Activated T-cell treated with anti-CD3 and anti-CD28 coated beads, Interleukin-2, amount 50 U/mL, for 24 hours (primary cell): ENCODE data around the gene LARP1.
A peak's percentile ranks its signal among the peaks of the same experiment; 100 is the strongest.
"Not testable (repeated sequence)": the region's sequence is repeated elsewhere in the genome, so short reads cannot be mapped to it uniquely, and the experiment has no call there.

ENCODE experiments used
- DNase-seq: peaks from one replicate; pipeline ENCODE4 v3.0.0-alpha.2; 2020
- H3K27ac Mint-ChIP-seq: 2 replicates; pipeline ENCODE4 v1.8.0; 2020; ENCODE audit warnings: mild to moderate bottlenecking, mixed read lengths
- H3K27me3 Mint-ChIP-seq: 2 replicates; pipeline ENCODE4 v1.8.0; 2020; ENCODE audit warnings: mixed read lengths
- H3K36me3 Mint-ChIP-seq: 2 replicates; pipeline ENCODE4 v1.8.0; 2020; ENCODE audit warnings: low read depth, mixed read lengths
- H3K4me1 Mint-ChIP-seq: 2 replicates; pipeline ENCODE4 v1.8.0; 2020; ENCODE audit warnings: low read depth, mixed read lengths
- H3K4me3 Mint-ChIP-seq: 2 replicates; pipeline ENCODE4 v1.8.0; 2020; ENCODE audit warnings: mild to moderate bottlenecking, moderate library complexity, mixed read lengths
- H3K9me3 Mint-ChIP-seq: 2 replicates; pipeline ENCODE4 v1.8.0; 2020; ENCODE audit warnings: mixed read lengths

LARP1 gene

GRCh38 chr5:154811653-154812465 is 56.7 kb downstream of the LARP1 start:
- no peak overlapping the region for H3K4me3 Mint-ChIP-seq
- peaks cover 93% of the 10 kb centered on the region for H3K36me3 Mint-ChIP-seq
- peak overlapping the region; percentile 77 for H3K27ac Mint-ChIP-seq

GRCh38 chr5:154813158-154813557 is 58.0 kb downstream of the LARP1 start:
- no peak for DNase-seq
- H3K4me3 Mint-ChIP-seq, result no peak overlapping the region
- no peaks in the 10 kb centered on the region for H3K9me3 Mint-ChIP-seq
- H3K36me3 Mint-ChIP-seq, result peaks cover 96% of the 10 kb centered on the region
- no peaks in the 10 kb centered on the region for H3K27me3 Mint-ChIP-seq
- H3K4me1 Mint-ChIP-seq, result peaks cover 36% of the 10 kb centered on the region
- peak overlapping the region; percentile 73 for H3K27ac Mint-ChIP-seq

More at GRCh38 chr5:154811653-154812465, 56.7 kb downstream of the LARP1 start:
- Mint-ChIP-seq H3K4me1 (peaks cover 36% of the 10 kb centered on the region), H3K27me3 (no peaks in the 10 kb centered on the region), H3K9me3 (no peaks in the 10 kb centered on the region)
- DNase-seq, result peak; percentile 65

GRCh38 chr5:154813736-154814135 is 58.6 kb downstream of the LARP1 start:
- no peaks in the 10 kb centered on the region for H3K27me3 Mint-ChIP-seq
- no peaks in the 10 kb centered on the region for H3K9me3 Mint-ChIP-seq
- no peak for DNase-seq
- peak overlapping the region; percentile 73 for H3K27ac Mint-ChIP-seq
- peaks cover 36% of the 10 kb centered on the region for H3K4me1 Mint-ChIP-seq
- no peak overlapping the region for H3K4me3 Mint-ChIP-seq
- H3K36me3 Mint-ChIP-seq, result peaks cover 96% of the 10 kb centered on the region

- DNase-seq, result no peak
- H3K4me1 Mint-ChIP-seq, result peaks cover 36% of the 10 kb centered on the region
- H3K27me3 Mint-ChIP-seq, result no peaks in the 10 kb centered on the region
- no peak overlapping the region for H3K4me3 Mint-ChIP-seq
- no peaks in the 10 kb centered on the region for H3K9me3 Mint-ChIP-seq
- peaks cover 98% of the 10 kb centered on the region for H3K36me3 Mint-ChIP-seq
- H3K27ac Mint-ChIP-seq, result peak overlapping the region; percentile 65
Measured at GRCh38 chr5:154815025-154815424, 59.8 kb downstream of the LARP1 start.

GRCh38 chr5:154815684-154816247 is 60.6 kb downstream of the LARP1 start:
- no peaks in the 10 kb centered on the region for H3K27me3 Mint-ChIP-seq
- peak overlapping the region; percentile 65 for H3K27ac Mint-ChIP-seq
- peaks cover 98% of the 10 kb centered on the region for H3K36me3 Mint-ChIP-seq
- H3K9me3 Mint-ChIP-seq, result no peaks in the 10 kb centered on the region
- DNase-seq, result no peak
- H3K4me1 Mint-ChIP-seq, result peaks cover 33% of the 10 kb centered on the region
- no peak overlapping the region for H3K4me3 Mint-ChIP-seq

DNA sequence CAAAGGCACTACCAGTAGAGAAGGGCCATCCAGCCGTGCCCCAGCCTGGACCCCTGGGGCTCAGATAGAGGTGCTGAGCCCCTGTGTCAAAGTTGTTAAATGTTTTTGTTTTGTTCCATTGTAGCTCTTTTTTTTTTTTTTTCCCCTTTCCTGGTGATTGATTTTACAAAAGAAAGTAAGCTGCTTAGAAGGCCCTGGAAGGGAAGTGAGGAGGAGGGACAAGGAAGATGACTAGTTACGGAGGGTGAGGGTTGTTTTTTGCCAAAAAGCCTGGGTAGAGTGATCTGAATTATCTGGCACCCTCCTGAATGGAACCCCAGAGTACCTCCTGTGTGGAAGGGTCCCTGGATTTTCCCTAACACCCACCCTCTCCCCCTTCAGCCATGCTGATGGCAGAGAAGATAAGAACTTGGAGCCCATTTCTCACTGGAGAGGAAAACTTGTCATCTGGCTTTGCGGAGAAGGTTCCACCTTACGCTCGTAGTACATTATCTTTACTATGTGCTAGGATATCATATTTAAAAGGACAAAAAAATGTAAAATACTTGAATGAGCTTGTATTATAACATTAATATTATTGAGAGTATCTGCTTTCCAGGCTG is 61.8 kb downstream of the LARP1 start:
- DNase-seq, result no peak
- H3K36me3 Mint-ChIP-seq, result peaks cover 97% of the 10 kb centered on the region
- H3K9me3 Mint-ChIP-seq, result no peaks in the 10 kb centered on the region
- H3K4me1 Mint-ChIP-seq, result peaks cover 21% of the 10 kb centered on the region
- H3K27ac Mint-ChIP-seq, result peak overlapping the region; percentile 65
- H3K27me3 Mint-ChIP-seq, result no peaks in the 10 kb centered on the region
- H3K4me3 Mint-ChIP-seq, result no peak overlapping the region

DNA sequence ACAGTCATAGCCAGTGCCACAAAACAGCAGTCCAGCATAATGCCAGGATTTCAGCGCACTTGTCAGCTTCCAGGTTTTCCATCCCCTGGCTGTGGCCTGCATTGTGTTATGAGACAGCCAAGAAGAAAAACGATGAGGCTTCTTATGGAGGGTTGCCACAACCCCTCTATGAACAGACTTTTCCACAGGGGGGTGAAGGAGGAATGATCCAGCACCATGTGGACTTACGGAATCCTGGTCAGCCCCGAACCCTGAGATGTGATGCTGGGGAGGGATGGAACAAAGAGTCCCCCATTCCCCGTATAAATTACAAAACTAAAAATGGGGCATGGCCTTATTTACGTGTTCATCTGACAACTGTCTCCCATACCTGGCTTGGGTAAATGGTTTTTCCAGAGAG is 62.6 kb downstream of the LARP1 start:
- no peak for DNase-seq
- no peaks in the 10 kb centered on the region for H3K9me3 Mint-ChIP-seq
- H3K4me3 Mint-ChIP-seq, result no peak overlapping the region
- peak overlapping the region; percentile 20 for H3K27ac Mint-ChIP-seq
- H3K36me3 Mint-ChIP-seq, result peaks cover 97% of the 10 kb centered on the region
- H3K4me1 Mint-ChIP-seq, result peaks cover 14% of the 10 kb centered on the region
- H3K27me3 Mint-ChIP-seq, result no peaks in the 10 kb centered on the region

DNA sequence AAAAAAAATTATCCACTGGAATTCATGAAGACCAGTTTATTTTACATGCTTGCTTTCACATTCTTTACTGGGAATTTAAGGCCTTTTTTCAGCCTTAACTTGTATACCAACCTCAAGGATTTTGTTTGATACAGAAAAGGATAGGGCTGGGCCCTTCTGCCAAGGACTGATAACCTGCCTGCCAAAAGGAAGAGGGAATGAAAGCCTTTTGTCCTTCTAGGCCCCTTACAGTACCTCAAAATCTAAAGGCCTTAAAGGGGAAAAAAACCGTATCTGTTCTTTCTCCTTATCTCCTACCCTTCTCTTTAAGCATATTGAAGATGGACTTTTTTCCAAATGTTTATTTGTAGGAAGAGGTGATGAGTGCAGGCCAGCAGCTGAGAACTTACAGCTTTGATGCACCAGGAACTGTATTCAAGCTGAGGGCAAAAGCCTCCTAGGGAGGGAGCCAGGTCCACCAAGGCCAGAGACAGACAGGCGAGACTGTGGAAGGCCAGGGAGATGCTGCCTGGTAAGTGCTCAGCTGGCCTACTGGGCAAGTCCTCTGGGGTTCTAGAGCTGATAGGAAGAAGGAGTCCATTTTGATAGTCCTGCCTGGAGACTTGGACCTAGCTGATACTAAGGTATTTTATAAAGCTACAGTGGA is 63.4 kb downstream of the LARP1 start:
- Mint-ChIP-seq H3K4me1 (peaks cover 7% of the 10 kb centered on the region), H3K4me3 (no peak overlapping the region), H3K27ac (peak overlapping the region; percentile 79)

GRCh38 chr5:154819546-154819945 is 64.4 kb downstream of the LARP1 start:
- Mint-ChIP-seq H3K36me3 (peaks cover 99% of the 10 kb centered on the region), H3K4me3 (no peak overlapping the region), H3K27me3 (no peaks in the 10 kb centered on the region), H3K4me1 (peaks cover 7% of the 10 kb centered on the region), H3K27ac (peak overlapping the region; percentile 26), H3K9me3 (no peaks in the 10 kb centered on the region)
- DNase-seq, result no peak

More for the DNA sequence above, 63.4 kb downstream of the LARP1 start:
- no peaks in the 10 kb centered on the region for H3K27me3 Mint-ChIP-seq
- peaks cover 97% of the 10 kb centered on the region for H3K36me3 Mint-ChIP-seq
- no peaks in the 10 kb centered on the region for H3K9me3 Mint-ChIP-seq
- DNase-seq, result no peak

DNA sequence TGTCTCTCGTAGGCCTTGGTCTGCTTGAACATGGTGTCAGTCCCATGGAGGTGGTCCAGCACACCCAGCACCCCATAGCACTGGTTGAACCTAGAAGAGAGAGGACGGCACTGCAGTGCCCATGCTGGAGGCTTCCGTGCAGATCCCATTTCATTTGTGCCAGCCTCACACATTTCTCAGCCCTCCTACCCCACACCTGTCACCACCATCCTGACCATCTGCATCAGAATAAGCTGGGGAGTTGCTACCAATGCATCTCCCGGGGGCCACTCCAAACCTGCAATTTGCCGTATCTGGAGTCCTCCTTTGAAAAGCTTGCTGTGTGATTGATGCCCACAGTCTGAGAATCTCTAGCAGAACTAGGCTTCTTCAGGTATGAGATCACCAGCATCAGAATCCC is 65.2 kb downstream of the LARP1 start:
- H3K4me3 Mint-ChIP-seq, result no peak overlapping the region
- no peaks in the 10 kb centered on the region for H3K27me3 Mint-ChIP-seq
- H3K4me1 Mint-ChIP-seq, result peaks cover 4% of the 10 kb centered on the region
- no peak for DNase-seq
- peak overlapping the region; percentile 47 for H3K27ac Mint-ChIP-seq
- peaks cover 94% of the 10 kb centered on the region for H3K36me3 Mint-ChIP-seq
- H3K9me3 Mint-ChIP-seq, result no peaks in the 10 kb centered on the region

GRCh38 chr5:154822896-154823295 is 67.7 kb downstream of the LARP1 start:
- H3K36me3 Mint-ChIP-seq, result peaks cover 88% of the 10 kb centered on the region
- not testable (repeated sequence) for H3K4me3 Mint-ChIP-seq

DNA sequence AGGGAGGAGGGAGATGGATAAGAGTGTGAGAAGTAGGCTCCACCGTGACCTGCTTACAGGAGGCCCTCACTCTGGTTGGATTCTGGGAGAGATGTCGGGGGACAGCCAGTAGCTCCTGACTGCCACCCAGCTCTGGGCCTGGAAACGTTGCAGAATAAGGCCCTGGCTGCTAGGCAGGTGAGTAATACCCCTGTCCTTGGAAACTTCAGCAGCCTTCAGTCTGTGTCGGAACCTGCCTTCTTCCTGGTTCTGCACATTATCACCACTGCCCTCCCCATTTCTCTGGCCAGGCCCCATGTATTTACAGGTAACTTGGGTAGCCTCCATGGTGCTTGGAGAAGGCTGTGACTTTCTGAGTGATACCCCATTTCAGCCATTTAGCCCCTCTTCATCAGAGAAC is 68.4 kb downstream of the LARP1 start:
- Mint-ChIP-seq H3K9me3 (no peaks in the 10 kb centered on the region), H3K36me3 (peaks cover 88% of the 10 kb centered on the region), H3K27ac (peak overlapping the region; percentile 63), H3K27me3 (no peaks in the 10 kb centered on the region), H3K4me3 (no peak overlapping the region), H3K4me1 (peaks cover 21% of the 10 kb centered on the region)
- DNase-seq, result no peak

More at GRCh38 chr5:154822896-154823295, 67.7 kb downstream of the LARP1 start:
- H3K27me3 Mint-ChIP-seq, H3K9me3 Mint-ChIP-seq, DNase-seq: not testable (repeated sequence)
- Mint-ChIP-seq H3K4me1 (peaks cover 14% of the 10 kb centered on the region), H3K27ac (peak overlapping the region; percentile 63)

GRCh38 chr5:154824070-154824469 is 68.9 kb downstream of the LARP1 start:
- Mint-ChIP-seq H3K27ac (peak overlapping the region; percentile 47), H3K4me1 (peaks cover 23% of the 10 kb centered on the region)

DNA sequence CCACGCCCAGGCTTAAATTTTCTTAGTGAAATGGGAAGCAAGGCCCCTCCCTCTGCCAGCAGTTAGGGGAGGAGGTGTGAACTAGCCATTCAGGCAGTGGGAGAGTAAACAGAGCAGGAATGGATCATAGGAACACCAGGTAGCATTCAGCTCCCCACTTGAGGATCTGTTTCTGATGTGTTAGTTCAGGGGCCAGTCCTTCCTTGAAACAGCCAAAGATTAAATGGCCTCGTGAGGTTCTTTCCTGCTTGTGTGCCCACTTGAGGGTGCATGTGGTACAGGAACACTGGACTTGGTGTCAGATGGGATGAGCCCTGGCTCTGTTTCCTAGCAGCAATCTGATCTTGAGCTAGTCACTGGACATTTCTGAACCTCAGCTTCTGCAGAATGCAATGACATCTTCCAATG is 74.0 kb downstream of the LARP1 start:
- Mint-ChIP-seq H3K4me1 (peaks cover 44% of the 10 kb centered on the region), H3K27ac (peak overlapping the region; percentile 86), H3K27me3 (no peaks in the 10 kb centered on the region), H3K36me3 (peaks cover 72% of the 10 kb centered on the region), H3K4me3 (no peak overlapping the region), H3K9me3 (no peaks in the 10 kb centered on the region)
- DNase-seq, result no peak

More at GRCh38 chr5:154824070-154824469, 68.9 kb downstream of the LARP1 start:
- no peak for DNase-seq
- Mint-ChIP-seq H3K4me3 (no peak overlapping the region), H3K27me3 (no peaks in the 10 kb centered on the region), H3K36me3 (peaks cover 86% of the 10 kb centered on the region), H3K9me3 (no peaks in the 10 kb centered on the region)
